GM21447 (cell line): Measurements from ENCODE around the gene SH3BP5.

Experiments
- ATAC-seq: cut with Tn5 transposase; IDR thresholded peaks from one replicate; pipeline ENCODE4 v1.9.1; 2021; ENCODE audit not compliant: unreplicated experiment

SH3BP5 gene

DNA sequence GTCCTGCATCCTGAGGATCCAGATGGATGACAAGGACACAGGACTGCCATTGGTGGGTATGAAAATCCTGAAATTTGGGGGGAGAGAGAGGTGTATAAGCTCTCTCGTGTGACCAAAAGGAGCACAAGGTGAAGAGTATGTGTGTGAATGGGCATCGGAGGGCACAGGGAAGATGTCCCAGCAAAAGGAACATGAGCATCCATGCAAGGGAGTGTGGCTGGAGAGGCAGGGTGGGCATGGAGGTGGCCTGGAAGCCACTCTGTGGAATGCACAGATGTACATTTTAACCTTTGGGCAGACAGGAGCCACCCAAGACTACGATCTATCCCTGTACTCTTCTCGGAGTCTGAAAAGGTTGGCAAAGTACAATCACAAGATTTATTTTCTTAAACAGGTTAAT is 71.9 kb downstream of the SH3BP5 start:
- no peak for ATAC-seq

DNA sequence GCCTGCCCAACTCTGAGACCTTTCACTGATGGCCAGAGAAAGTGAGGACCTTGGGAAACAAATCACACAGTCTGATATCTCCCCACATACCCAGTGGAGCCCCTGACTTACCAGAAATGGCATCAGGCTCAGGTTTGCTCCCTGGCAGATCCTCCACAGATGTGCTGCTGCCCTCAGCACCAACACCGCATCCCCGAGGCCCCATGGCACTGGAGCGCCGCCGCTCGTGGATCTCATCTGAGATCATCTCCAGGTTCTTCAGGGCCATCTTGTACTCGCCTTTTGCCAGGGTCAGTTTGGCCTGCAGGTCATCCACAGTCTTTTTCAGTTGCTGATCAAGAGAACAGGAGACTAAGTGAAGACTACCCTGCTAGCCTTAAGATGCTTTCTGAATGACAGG is 73.7 kb downstream of the SH3BP5 start:
- ATAC-seq, result no peak

DNA sequence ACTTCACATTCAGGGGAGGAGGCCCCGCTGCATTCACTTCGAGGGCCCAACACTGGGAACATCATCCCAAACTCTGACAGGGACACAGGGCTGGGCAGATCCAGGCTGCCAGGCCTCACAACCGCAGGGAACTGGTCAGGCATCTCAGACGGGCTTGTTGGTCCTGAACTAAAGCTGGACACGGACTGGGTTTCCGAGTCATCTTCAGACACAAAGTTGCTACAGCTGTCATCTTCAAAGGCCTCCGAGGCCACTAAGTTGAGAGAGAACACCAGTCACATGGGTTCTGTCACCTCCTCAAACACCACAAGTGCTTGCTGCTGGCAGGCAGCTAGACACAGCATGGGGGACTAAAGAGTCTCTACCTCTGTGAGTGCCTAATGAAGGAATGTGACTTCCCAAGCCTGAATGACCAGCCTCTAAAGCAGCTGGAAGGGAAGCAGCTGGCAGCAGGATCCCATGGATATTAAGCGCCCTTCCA is 75.5 kb downstream of the SH3BP5 start:
- no peak for ATAC-seq

GRCh38 chr3:15255215-15255614 is 77.2 kb downstream of the SH3BP5 start:
- ATAC-seq, result no peak

- ATAC-seq, result no peak
Observed at GRCh38 chr3:15253023-15253697, 79.2 kb downstream of the SH3BP5 start.

GRCh38 chr3:15246186-15246585 is 86.2 kb downstream of the SH3BP5 start:
- no peak for ATAC-seq

DNA sequence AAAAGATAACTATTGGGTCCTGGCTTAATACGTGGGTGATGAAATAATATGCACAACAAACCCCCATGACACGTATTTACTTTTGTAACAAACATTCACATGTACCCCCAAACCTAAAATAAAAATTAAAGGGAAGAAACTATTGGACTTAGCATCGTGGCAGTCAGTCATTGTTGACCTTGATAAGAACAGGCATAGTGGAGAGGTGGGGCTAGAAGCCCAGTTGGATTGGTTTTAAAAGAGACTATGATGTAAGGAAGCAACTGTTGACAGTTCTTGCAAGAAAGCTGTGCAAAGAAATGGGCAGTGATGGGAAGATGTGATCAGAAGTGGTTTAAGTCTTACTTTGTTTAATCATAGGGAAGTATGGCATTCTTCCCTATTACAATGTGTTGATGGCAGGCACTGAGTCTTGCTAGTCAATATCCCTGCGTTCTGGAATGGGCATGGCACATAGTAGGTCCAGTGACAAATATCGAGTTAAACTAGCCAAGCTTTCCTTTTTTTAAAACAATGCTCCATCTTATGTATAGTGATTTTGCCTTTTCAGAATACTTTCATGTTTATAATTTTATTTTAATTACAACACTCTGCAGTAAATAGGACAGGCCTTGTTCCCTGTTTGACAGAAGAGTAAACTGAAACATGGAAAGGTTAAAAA is 88.4 kb downstream of the SH3BP5 start:
- ATAC-seq, result no peak

- no peak for ATAC-seq
Observed at GRCh38 chr3:15241341-15241740, 91.0 kb downstream of the SH3BP5 start.

GRCh38 chr3:15229262-15229661 is 103.1 kb downstream of the SH3BP5 start:
- ATAC-seq, result no peak

DNA sequence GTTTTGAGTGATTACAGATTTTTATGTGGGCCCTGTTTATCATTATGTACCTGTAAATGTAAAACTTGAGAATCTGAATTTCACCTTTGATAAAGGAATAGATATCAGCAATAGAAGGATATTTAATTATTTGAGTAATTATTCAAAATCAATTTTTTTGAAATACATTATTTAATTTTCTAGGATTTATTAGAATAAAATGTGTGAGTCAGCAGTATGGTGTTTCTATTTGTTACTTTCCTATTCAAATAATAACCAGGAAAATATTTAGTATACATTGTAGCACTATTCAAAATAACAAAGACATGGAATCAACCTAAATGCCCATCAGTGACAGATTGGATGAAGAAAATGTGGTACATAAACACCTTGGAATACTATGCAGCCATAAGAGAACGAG is 104.2 kb downstream of the SH3BP5 start:
- ATAC-seq, result no peak

DNA sequence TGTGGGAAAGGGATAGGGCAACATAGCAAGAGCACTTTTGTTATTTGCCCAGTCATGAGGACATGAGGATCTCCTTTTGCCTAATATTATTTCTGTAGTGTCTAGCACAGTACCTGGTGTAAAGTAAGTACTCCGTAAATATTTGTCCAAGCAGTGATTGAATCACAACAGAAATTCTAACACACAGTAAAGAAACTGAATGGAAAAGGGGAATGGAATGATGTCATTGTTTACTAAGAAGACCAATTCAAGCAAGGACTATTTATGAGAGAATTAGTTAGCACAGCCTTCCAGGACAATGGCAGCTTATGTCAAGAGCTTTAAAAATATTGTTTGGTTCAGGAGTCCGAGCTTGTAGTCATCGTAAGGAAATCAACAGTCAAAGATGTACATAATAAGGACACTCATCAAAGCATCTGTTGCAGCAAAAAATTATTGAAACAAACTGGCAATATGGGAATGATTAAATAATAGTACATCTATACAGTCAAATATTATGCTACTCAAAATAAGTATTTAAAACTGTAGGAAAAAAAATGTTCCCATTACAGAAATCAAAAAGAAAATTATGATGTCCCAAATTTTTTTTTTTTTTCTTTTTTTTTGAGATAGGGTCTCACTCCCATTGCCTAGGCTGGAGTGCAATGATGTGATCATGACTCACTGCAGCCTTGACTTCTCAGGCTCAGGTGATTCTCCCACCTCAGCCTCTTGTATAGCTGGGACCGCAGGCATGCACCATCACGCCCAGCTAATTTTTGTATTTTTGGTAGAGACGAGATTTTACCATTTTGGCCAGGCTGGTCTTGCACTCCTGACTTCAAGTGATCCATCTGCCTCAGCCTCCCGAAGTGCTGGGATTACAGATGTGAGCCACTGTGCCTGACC is 108.5 kb downstream of the SH3BP5 start:
- no peak for ATAC-seq

DNA sequence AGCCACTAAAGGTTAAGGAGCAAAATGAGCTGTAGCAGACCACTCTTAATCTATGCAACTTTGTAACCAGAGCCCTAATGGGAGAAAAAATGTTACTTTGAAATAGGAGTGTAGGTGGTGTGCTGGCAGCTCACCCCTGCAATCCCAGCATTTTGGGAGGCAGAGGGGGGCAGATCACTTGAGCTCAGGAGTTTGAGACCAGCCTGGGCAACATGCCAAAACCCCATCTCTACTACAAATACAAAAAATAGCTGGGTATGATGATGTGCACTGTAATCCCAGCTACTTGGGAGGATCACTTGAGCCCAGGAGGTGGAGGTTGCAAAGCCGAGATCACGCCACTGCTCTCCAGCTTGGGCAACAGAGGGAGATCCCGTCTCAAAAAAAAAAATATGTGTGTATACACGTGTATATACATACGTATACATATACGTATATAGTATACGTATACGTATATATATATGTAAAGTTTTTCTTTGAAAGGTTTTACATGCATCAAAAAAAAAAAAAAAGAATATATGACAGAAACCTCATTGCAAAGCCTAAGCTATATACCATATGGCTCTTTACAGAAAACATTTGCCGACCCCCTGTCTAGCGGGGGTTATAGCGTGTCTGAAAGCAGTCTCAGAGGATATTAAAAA is 110.7 kb downstream of the SH3BP5 start:
- ATAC-seq, result no peak

- ATAC-seq, result no peak
Observed at GRCh38 chr3:15220661-15221060, 111.7 kb downstream of the SH3BP5 start.

GRCh38 chr3:15220056-15220455 is 112.3 kb downstream of the SH3BP5 start:
- ATAC-seq, result no peak

GRCh38 chr3:15218689-15219088 is 113.7 kb downstream of the SH3BP5 start:
- no peak for ATAC-seq

DNA sequence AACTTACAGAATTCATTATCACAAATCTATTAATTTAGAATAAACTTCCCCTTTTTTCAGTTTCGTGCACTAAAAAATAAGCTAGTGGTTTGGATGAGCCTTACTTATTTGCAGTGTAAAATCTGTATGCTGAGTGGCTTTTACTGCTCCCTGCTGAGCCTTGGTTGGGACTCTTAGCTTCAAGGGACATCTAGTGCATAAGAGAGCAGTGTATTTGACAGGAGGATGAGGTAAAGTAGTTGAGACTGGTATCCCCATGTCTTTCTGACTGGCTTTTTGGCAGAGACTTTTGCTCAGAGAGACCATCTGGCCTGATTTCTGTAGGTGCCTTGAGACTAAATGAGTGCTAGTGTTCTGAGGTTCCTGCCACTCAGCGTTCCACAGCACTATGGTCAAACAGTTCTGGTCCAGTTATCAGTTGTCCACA is 114.5 kb downstream of the SH3BP5 start:
- ATAC-seq, result no peak

DNA sequence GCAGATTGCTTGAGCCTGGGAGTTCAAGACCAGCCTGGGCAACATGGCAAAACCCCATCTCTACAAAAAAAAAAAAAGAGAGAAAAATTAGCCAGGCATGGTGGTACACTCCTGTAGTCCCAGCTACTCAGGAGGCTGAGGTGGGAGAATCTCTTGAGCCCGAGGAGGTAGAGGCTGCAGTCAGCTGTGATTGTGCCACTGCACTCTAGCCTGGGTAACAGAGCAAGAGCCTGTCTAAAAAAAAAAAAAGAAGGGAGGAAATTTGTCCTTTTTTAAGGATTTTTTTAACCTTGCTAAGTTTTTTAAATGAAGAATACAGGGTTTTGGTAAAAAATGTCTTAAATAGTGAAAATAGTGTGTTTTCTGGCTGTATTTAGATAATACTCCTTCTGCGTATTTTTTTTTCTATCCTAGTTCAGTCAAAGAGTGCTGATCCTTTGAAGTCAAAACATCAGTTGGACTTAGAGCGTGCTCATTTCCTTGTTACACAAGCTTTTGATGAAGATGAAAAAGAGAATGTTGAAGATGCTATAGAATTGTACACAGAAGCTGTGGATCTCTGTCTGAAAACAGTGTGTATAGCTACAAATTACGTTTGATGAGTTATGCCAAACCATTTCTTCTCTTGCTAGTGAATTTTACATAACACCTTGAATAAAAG is 115.2 kb downstream of the SH3BP5 start:
- ATAC-seq, result no peak

- no peak for ATAC-seq
Observed at GRCh38 chr3:15216501-15216900, 115.9 kb downstream of the SH3BP5 start.

GRCh38 chr3:15215996-15216395 is 116.4 kb downstream of the SH3BP5 start:
- ATAC-seq, result no peak

- no peak for ATAC-seq
Observed at GRCh38 chr3:15214758-15215157, 117.6 kb downstream of the SH3BP5 start.

- no peak for ATAC-seq
Observed at GRCh38 chr3:15211937-15212336, 120.4 kb downstream of the SH3BP5 start.
